NCI-H2029 treated with DMSO at 0.1 percent for 48 hours (cell line): ENCODE data around the gene SLC26A1.
A peak's percentile ranks its signal among the peaks of the same experiment; 100 is the strongest.

Source experiments
- DNase-seq: peaks from one replicate; lab custom pipeline; 2025; lab: John Stamatoyannopoulos, UW

SLC26A1 gene

GRCh38 chr4:965766-966134 is 27.5 kb downstream of the SLC26A1 start:
- no peak for DNase-seq

DNA sequence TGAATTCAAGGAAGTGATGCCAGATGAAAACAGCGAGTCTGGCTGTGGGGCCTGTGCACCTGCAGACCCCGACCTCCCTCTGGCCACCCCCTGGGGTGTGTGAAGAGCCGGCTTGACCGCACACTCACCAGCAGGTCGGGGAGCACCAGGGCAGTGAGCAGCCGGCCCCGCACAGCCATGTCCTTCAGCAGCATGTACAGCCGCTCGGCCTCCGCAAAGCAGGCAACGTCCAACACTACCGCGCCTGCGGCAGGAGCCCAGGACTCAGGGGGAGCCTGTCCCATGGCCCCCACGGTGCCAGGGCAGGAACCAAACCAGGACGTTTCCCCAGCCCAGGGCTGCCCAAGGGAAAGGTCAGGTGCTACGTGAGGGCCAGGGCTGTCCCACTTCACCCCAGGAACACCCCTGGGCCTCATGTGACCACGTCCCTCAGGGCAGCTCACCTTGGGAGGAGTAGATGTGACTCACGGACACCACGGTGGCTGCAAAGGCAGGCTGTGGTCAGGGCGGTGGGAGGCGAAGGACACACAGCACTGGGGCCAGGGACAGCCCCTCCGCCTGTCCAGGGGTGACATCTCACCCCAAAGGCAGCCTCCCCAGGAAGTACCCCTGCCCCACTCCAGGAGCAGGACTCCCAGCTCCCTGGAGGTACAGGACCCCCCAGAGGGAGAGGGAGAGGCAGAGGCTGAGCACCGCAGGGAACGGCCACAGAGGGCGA is 28.0 kb downstream of the SLC26A1 start:
- no peak for DNase-seq

DNA sequence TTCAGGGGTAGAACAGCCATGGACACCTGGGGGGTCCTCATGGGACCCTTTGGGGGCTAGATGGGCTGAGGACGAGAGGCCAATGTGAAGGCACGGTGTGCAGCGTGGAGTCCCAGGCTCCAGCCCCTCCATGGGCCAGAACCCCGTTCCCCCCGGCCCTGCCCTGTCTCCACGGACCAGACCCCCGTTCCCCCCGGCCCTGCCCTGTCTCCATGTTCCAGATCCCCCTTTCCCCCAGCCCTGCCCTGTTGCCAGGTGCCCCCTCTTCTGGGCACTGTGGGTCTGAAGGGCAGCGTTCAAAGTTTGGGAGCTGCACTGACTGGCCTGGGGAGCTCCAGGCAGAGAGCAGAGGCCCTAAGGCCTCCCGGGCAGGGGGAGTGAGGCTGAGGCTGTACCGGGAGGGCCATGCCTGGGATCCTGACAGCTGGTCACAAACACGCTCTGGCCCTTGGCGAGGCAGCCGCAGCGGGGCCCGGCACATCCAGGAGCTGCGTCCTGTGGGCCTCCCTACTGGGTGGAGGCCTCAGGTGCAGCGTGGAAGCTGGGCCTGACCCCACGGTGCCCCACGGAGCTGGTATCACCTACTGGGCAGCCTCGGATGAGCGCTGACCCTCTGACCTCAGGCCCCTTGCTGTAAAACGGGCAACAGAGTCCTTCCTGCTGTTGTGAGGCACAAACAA is 28.7 kb downstream of the SLC26A1 start:
- no peak for DNase-seq

GRCh38 chr4:963276-964225 is 29.7 kb downstream of the SLC26A1 start:
- DNase-seq: no peak

- peak; percentile 74 for DNase-seq
Observed at GRCh38 chr4:962231-963208, 30.7 kb downstream of the SLC26A1 start.

- DNase-seq: no peak
Observed at GRCh38 chr4:961351-962230, 31.6 kb downstream of the SLC26A1 start.

DNA sequence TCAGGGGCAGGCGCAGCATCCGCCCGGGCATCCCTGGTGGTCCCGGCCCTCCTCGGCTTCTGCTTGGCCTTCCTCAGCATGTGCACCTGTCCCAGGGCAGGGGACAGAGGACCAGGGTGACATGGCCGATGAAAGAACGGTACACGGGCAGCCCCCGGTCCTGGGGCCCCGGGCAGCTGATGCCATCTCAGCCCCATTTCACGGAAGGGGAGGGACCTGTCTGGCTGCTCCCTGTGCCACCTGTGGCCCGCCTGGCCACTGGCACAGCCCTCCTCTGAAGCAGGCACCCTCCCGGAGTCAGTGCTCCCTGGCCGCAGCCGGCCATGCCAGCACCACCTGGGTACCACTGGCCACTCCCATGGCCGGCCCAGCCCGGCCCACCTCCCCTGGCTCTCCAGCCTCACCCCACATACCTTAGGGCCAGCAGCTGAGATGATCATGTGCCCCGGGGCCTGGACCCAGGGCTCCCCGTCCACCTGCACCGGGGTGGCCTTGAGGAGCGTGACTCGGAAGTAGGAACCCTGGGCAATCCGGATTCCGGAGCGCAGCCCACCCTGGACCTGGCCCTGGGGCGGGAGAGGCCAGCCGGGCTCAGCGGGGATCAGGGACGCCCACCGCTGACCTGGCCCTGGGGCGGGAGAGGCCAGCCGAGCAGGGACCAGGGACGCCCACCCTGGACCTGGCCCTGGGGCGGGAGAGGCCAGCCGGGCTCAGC is 32.4 kb downstream of the SLC26A1 start:
- DNase-seq: no peak

- no peak for DNase-seq
Observed at GRCh38 chr4:960140-960635, 33.0 kb downstream of the SLC26A1 start.

DNA sequence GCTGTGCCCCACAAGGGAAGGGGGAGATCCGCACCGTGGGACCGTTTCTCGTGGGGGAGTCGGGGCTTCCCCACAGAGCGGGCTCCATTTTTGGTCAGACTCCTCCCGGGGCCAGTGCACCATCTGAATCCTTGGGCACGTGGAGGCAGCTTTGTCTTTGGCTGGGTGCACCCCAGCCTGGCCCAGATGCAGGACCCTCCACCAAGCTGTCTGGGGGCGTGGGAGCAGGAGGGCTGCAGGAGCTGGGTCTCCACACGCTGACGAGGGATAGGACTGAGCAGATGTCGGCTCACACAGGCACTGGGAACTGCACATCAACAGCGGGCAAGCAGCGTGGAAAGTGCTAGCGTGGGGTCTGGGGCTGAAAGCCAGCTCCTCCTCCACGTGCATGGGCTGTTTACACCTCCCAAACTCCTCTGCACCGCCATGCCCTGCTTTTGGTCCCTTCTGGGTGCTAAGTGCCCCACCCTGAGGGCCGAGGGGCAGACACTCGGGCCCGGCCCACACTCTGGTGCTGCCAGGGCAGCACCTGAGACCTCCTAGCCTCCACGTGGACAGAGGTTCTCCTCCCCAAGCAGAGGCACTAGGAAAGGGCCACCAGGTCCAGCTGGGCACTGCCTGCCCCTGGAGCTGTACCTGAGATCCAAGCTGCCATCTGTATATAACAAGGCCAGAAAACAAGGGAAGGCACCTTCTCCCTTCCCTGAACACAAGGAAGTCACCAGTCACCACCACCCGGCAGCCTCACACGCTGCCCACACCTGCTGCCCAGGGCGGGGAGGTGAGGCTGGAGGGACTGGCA is 33.7 kb downstream of the SLC26A1 start:
- DNase-seq: no peak

GRCh38 chr4:958696-959337 is 34.4 kb downstream of the SLC26A1 start:
- DNase-seq: no peak

GRCh38 chr4:958314-958665 is 34.9 kb downstream of the SLC26A1 start:
- no peak for DNase-seq

- DNase-seq: no peak
Observed at GRCh38 chr4:957581-958313, 35.5 kb downstream of the SLC26A1 start.

DNA sequence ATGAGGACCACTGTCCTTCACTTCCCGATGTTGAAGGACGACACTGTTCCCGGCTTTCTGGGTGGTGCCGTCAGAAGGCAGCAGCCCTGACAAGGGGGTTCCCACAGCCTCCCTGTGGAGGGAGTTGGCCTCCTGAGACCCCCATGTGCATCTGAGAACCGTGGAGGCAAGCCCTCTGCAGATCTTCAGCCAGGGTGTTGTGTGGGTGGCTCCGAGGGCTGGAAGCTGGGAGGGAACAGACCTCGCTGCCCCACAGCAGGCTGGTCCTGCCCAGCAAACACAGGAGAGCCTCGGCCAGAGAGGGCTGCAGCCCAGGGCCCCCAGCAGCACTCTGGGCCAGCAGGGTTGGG is 36.0 kb downstream of the SLC26A1 start:
- no peak for DNase-seq

- DNase-seq: no peak
Observed at GRCh38 chr4:956531-957230, 36.5 kb downstream of the SLC26A1 start.

- no peak for DNase-seq
Observed at GRCh38 chr4:955931-956381, 37.2 kb downstream of the SLC26A1 start.

GRCh38 chr4:955161-955921 is 37.9 kb downstream of the SLC26A1 start:
- no peak for DNase-seq
